ENCODE measurements around the gene FMNL1.

FMNL1 gene

GRCh38 chr17:45261577-45262515 is 40.2 kb downstream of the FMNL1 start, which contains the start of gene SPATA32:
TSS of gene SPATA32 (minus strand) at chr17:45262094. CDS start at chr17:45262016, 78 bp downstream.
- DNase-seq, result no peak

GRCh38 chr17:45262516-45263476 is 41.1 kb downstream of the FMNL1 start:
- no peak for DNase-seq

- no peak for DNase-seq
Measured at GRCh38 chr17:45263477-45263860, 41.8 kb downstream of the FMNL1 start.

- DNase-seq, result no peak
Measured at GRCh38 chr17:45264430-45264829, 42.7 kb downstream of the FMNL1 start.

GRCh38 chr17:45264988-45265387 is 43.3 kb downstream of the FMNL1 start:
- DNase-seq, result no peak

- DNase-seq, result no peak
Measured at GRCh38 chr17:45265821-45266220, 44.1 kb downstream of the FMNL1 start.

GRCh38 chr17:45266372-45266926 is 44.8 kb downstream of the FMNL1 start:
- DNase-seq, result no peak

- no peak for DNase-seq
Measured at GRCh38 chr17:45267436-45268055, 45.9 kb downstream of the FMNL1 start.

- no peak for DNase-seq
Measured at GRCh38 chr17:45269912-45270311, 48.2 kb downstream of the FMNL1 start.

- no peak for DNase-seq
Measured at GRCh38 chr17:45270828-45271418, 49.2 kb downstream of the FMNL1 start.

GRCh38 chr17:45271603-45272002 is 49.9 kb downstream of the FMNL1 start:
- DNase-seq, result no peak

- no peak for DNase-seq
Measured at GRCh38 chr17:45273551-45273957, 51.9 kb downstream of the FMNL1 start.

- DNase-seq, result no peak
Measured at GRCh38 chr17:45274033-45274432, 52.3 kb downstream of the FMNL1 start.

GRCh38 chr17:45276031-45276430 is 54.3 kb downstream of the FMNL1 start:
- no peak for DNase-seq

- peak; percentile 94 for DNase-seq
Measured at GRCh38 chr17:45277216-45277849, 55.6 kb downstream of the FMNL1 start.

GRCh38 chr17:45277992-45278391 is 56.3 kb downstream of the FMNL1 start:
- DNase-seq, result no peak

- peak; percentile 32 for DNase-seq
Measured at GRCh38 chr17:45279898-45280297, 58.2 kb downstream of the FMNL1 start.

- DNase-seq, result peak; percentile 11
Measured at GRCh38 chr17:45282683-45283644, 61.3 kb downstream of the FMNL1 start.

- DNase-seq, result no peak
Measured at GRCh38 chr17:45283711-45284110, 62.0 kb downstream of the FMNL1 start.

Measured in NCI-H1694 (cell line).